ENCODE measurements around the gene MMP11.
A peak's percentile ranks its signal among the peaks of the same experiment; 100 is the strongest.

The MMP11 gene

GRCh38 chr22:23793326-23793725, 20.7 kb downstream of the MMP11 start:
- intact Hi-C loops (cut with DNase I) = no loop called here

GRCh38 chr22:23796461-23796860, 23.8 kb downstream of the MMP11 start:
- intact Hi-C loops (cut with DNase I) = no loop called here
- no peak for DNase-seq

More at GRCh38 chr22:23793326-23793725, 20.7 kb downstream of the MMP11 start:
- peak in 2 of 10 donors; percentile 22 to 27 for DNase-seq

GRCh38 chr22:23800297-23801237, 27.9 kb downstream of the MMP11 start:
- intact Hi-C loops (cut with DNase I) = no loop called here
- DNase-seq = peak in 2 of 10 donors; percentile 47 to 63

GRCh38 chr22:23801238-23801821, 28.7 kb downstream of the MMP11 start:
- peak in 2 of 10 donors; percentile 20 to 39 for DNase-seq
- intact Hi-C loops (cut with DNase I) = no loop called here

- intact Hi-C loops (cut with DNase I) = no loop called here
- peak in 2 of 10 donors; percentile 58 to 59 for DNase-seq
Observed at GRCh38 chr22:23801886-23802377, 29.3 kb downstream of the MMP11 start.

GRCh38 chr22:23803001-23803819, 30.6 kb downstream of the MMP11 start:
- DNase-seq = peak in 3 of 10 donors; percentile 59 to 73 (median 62)
- intact Hi-C loops (cut with DNase I) = no loop called here

- DNase-seq = peak in 3 of 10 donors; percentile 10 to 42 (median 22)
- intact Hi-C loops (cut with DNase I) = no loop called here
Observed at GRCh38 chr22:23804781-23805291, 32.2 kb downstream of the MMP11 start.

- no peak for DNase-seq
- intact Hi-C loops (cut with DNase I) = no loop called here
Observed at GRCh38 chr22:23806837-23807236, 34.2 kb downstream of the MMP11 start.

- no peak for DNase-seq
- intact Hi-C loops (cut with DNase I) = no loop called here
Observed at GRCh38 chr22:23812378-23812777, 39.7 kb downstream of the MMP11 start.

- peak in 1 of 10 donors; percentile 24 for DNase-seq
- intact Hi-C loops (cut with DNase I) = no loop called here
Observed at GRCh38 chr22:23815541-23816155, 43.0 kb downstream of the MMP11 start.

GRCh38 chr22:23816156-23816976, 43.7 kb downstream of the MMP11 start:
- intact Hi-C loops (cut with DNase I) = no loop called here
- peak in 9 of 10 donors; percentile 43 to 92 (median 59) for DNase-seq

- intact Hi-C loops (cut with DNase I) = no loop called here
- peak in 1 of 10 donors; percentile 71 for DNase-seq
Observed at GRCh38 chr22:23817146-23817545, 44.5 kb downstream of the MMP11 start.

GRCh38 chr22:23818541-23818940, 45.9 kb downstream of the MMP11 start:
- intact Hi-C loops (cut with DNase I) = no loop called here
- peak in 2 of 10 donors; percentile 3 to 5 for DNase-seq

- DNase-seq = peak in 2 of 10 donors; percentile 39 to 54
- intact Hi-C loops (cut with DNase I) = no loop called here
Observed at GRCh38 chr22:23820748-23821211, 48.1 kb downstream of the MMP11 start.

GRCh38 chr22:23822101-23822671, 49.5 kb downstream of the MMP11 start:
- DNase-seq = peak in 2 of 10 donors; percentile 70 to 87
- intact Hi-C loops (cut with DNase I) = no loop called here

GRCh38 chr22:23823331-23823791, 50.7 kb downstream of the MMP11 start:
- peak in 4 of 10 donors; percentile 12 to 81 (median 50) for DNase-seq
- intact Hi-C loops (cut with DNase I) = no loop called here

- intact Hi-C loops (cut with DNase I) = no loop called here
- peak in 3 of 10 donors; percentile 14 to 72 (median 43) for DNase-seq
Observed at GRCh38 chr22:23824476-23825245, 52.0 kb downstream of the MMP11 start.

Data from posterior cingulate gyrus (tissue), 11 donors.